Caco-2 (cell line): ENCODE measurements around the gene PRR33. TPM values are rescaled to one million over a fixed set of nuclear protein-coding genes. Genes with fewer than 3 reads are reported as not detected.

ENCODE experiments used
- BruUV-seq: library from RNA; stranded (reverse); fragments of 400-500 nt; replicated peaks from 2 replicates; lab custom pipeline; 2021; lab: Mats Ljungman, UMichigan
- CTCF ChIA-PET: fragments of 300-600 bp; sonication (Branson Sonifier 250); formaldehyde crosslinking; loops from one replicate; lab custom pipeline; 2022; ENCODE audit warnings: antibody characterized with exemption; lab: Charles Lee
- POLR2A ChIA-PET: fragments of 300-600 bp; sonication (Branson Sonifier 250); formaldehyde crosslinking; loops from one replicate; lab custom pipeline; 2022; ENCODE audit warnings: antibody characterized with exemption; lab: Charles Lee
- DNase-seq, 2 experiments: peaks; one replicate each; pipeline versions ENCODE4 v3.0.0 to v3.0.0-alpha.2; 2020 to 2022
- H3K27me3 ChIP-seq: replicated peaks from 2 replicates; pipeline ENCODE4 v1.6.0; 2011; ENCODE audit warnings: low read length; ENCODE audit not compliant: control insufficient read depth, insufficient read depth
- H3K36me3 ChIP-seq: 2 replicates; pipeline ENCODE4 v1.5.1; 2011; ENCODE audit warnings: low read length; ENCODE audit not compliant: control insufficient read depth, insufficient read depth
- H3K4me1 ChIP-seq: fragments of 250-450 bp; sonication (Bioruptor Pico); 2 replicates; pipeline ENCODE4 v1.5.1; 2020; ENCODE audit warnings: mild to moderate bottlenecking
- H3K4me3 ChIP-seq: 2 replicates; pipeline ENCODE4 v1.5.1; 2011; ENCODE audit warnings: low read depth, mild to moderate bottlenecking, control low read depth, low read length
- H3K9me3 ChIP-seq: fragments of 250-450 bp; sonication (Bioruptor Pico); 2 replicates; pipeline ENCODE4 v1.5.1; 2020; ENCODE audit warnings: mild to moderate bottlenecking, moderate library complexity
- H3K27ac Mint-ChIP-seq: one replicate; pipeline ENCODE4 v1.8.0; 2022; ENCODE audit warnings: mixed read lengths; ENCODE audit not compliant: unreplicated experiment
- H3K27me3 Mint-ChIP-seq: one replicate; pipeline ENCODE4 v1.8.0; 2022; ENCODE audit warnings: mixed read lengths; ENCODE audit not compliant: insufficient read depth, unreplicated experiment
- H3K36me3 Mint-ChIP-seq: one replicate; pipeline ENCODE4 v1.8.0; 2022; ENCODE audit warnings: mild to moderate bottlenecking, mixed read lengths; ENCODE audit not compliant: insufficient read depth, unreplicated experiment
- H3K4me1 Mint-ChIP-seq: one replicate; pipeline ENCODE4 v1.8.0; 2022; ENCODE audit warnings: low read depth, mixed read lengths; ENCODE audit not compliant: unreplicated experiment
- H3K4me3 Mint-ChIP-seq: one replicate; pipeline ENCODE4 v1.8.0; 2022; ENCODE audit warnings: mild to moderate bottlenecking, moderate library complexity, mixed read lengths; ENCODE audit not compliant: unreplicated experiment
- H3K9me3 Mint-ChIP-seq: one replicate; pipeline ENCODE4 v1.8.0; 2022; ENCODE audit warnings: mixed read lengths; ENCODE audit not compliant: unreplicated experiment
- intact Hi-C: fragments of 100-400 bp; cut with micrococcal nuclease; formaldehyde crosslinking; loops from one replicate; pipeline ENCODE4 v1.10.0; 2022; ENCODE audit not compliant: unreplicated experiment
- total RNA-seq: library from RNA; stranded (reverse); gene quantifications from 2 replicates; pipeline ENCODE4 v1.2.3, GENCODE V29; 2022
- TF ChIP-seq, protein P1 (sequence below), 2 experiments: fragments of 200-600 bp in 1 of 2; IDR thresholded peaks; 1 replicate in 1 of 2; 2 replicates in 1 of 2; pipeline versions ENCODE4 v1.5.1 to v1.8.0; 2011 to 2022; ENCODE audit warnings: antibody characterized with exemption in 1 of 2, control low read depth in 1 of 2, inconsistent platforms in 1 of 2, low read depth in 1 of 2, low read length in 1 of 2, mild to moderate bottlenecking in 1 of 2, moderate library complexity in 1 of 2; ENCODE audit not compliant: insufficient read depth in 1 of 2, severe bottlenecking in 1 of 2, unreplicated experiment in 1 of 2

PRR33 gene
- total RNA-seq, 1 experiment from 2014 or later, result not detected

DNA sequence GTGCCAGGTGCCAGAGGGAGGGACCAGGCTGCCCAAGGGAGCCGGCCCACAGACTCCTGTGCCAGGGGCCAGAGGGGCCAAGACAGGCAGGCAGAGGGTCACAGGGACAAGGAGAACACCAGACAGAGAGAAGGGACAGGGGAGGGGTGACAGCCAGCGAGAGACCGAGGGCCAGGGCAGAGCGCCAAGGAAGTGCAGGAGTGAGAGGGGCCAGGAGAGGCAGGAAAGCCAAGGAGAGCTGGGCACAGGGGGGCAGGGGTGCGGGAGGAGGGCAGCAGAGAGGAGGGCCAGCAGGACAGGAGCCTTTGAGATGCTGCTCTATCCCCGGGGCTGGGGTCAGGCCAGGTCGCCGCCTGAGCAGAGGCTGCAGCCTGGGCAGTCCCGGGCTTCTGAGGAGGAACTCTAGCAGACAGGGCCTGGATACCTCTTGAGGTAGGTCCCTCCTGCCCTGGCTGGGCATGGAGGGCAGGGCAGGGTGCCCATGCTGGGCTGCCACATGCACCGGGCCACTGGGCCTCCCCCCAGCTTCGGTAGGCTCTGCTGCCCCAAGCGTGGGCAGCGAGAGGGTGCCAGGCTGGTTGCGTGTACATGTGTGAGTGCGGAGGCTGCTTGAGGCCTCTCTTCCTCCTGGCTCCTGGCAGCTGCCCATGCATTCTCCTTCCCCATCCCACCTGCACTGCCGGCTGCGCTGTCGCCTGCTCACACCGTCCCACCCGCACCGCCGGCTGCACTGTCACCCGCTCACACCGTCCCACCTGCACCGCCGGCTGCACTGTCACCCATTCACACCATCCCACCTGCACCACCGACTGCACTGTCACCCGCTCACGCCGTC lies 26.6 kb downstream of the PRR33 start:
- BruUV-seq, result no TSS peak
- intact Hi-C loops, result no loop called here
- no peak for DNase-seq
- no peak overlapping the region for H3K4me3 ChIP-seq
- H3K36me3 Mint-ChIP-seq, result no peaks in the 10 kb centered on the region
- TF ChIP-seq, protein P1, sequence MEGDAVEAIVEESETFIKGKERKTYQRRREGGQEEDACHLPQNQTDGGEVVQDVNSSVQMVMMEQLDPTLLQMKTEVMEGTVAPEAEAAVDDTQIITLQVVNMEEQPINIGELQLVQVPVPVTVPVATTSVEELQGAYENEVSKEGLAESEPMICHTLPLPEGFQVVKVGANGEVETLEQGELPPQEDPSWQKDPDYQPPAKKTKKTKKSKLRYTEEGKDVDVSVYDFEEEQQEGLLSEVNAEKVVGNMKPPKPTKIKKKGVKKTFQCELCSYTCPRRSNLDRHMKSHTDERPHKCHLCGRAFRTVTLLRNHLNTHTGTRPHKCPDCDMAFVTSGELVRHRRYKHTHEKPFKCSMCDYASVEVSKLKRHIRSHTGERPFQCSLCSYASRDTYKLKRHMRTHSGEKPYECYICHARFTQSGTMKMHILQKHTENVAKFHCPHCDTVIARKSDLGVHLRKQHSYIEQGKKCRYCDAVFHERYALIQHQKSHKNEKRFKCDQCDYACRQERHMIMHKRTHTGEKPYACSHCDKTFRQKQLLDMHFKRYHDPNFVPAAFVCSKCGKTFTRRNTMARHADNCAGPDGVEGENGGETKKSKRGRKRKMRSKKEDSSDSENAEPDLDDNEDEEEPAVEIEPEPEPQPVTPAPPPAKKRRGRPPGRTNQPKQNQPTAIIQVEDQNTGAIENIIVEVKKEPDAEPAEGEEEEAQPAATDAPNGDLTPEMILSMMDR (IDR thresholded peaks at IDR 0.05; ENCODE audit: insufficient read depth in 1 of 2, low read depth in 1 of 2, low read length in 1 of 2, severe bottlenecking in 1 of 2, unreplicated experiment in 1 of 2), result no peak
- no peak overlapping the region for H3K4me3 Mint-ChIP-seq
- no peaks in the 10 kb centered on the region for H3K36me3 ChIP-seq
- POLR2A ChIA-PET, result no interaction called here
- H3K27ac Mint-ChIP-seq, result no peak overlapping the region
- CTCF ChIA-PET, result no interaction called here
- no peaks in the 10 kb centered on the region for H3K27me3 Mint-ChIP-seq
- H3K9me3 Mint-ChIP-seq, result no peaks in the 10 kb centered on the region
- no peaks in the 10 kb centered on the region for H3K27me3 ChIP-seq
- H3K9me3 ChIP-seq, result no peaks in the 10 kb centered on the region
- H3K4me1 Mint-ChIP-seq, result no peaks in the 10 kb centered on the region
- H3K4me1 ChIP-seq, result peaks cover 7% of the 10 kb centered on the region

DNA sequence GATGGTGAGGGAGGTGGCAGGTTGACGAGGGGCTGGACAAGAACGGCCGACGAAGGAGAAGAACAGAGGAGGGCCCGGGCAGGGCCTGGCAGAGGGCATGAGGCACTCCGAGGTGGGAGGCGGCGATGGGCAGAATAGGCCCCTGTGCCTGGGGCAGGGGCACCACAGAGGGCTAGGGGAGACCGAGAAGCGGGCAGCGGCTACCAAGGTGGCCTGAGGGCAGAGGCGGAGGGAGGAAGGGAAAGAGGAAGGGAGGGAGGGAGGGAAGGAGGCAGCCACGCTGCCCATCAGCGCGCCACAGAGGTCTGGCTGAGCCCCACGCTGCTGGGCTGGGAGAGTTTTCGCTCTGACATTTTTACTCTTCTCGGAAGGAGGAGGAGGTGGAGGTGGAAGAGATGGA lies 27.5 kb downstream of the PRR33 start:
- H3K9me3 Mint-ChIP-seq, result no peaks in the 10 kb centered on the region
- DNase-seq, result no peak
- BruUV-seq, result no TSS peak
- ChIA-PET POLR2A (no interaction called here), CTCF (no interaction called here)
- no peaks in the 10 kb centered on the region for H3K9me3 ChIP-seq
- no peaks in the 10 kb centered on the region for H3K27me3 ChIP-seq
- TF ChIP-seq, protein P1 (IDR thresholded peaks at IDR 0.05; ENCODE audit: insufficient read depth in 1 of 2, low read depth in 1 of 2, low read length in 1 of 2, severe bottlenecking in 1 of 2, unreplicated experiment in 1 of 2), result no peak
- H3K4me1 ChIP-seq, result peaks cover 7% of the 10 kb centered on the region
- H3K36me3 Mint-ChIP-seq, result no peaks in the 10 kb centered on the region
- H3K4me3 Mint-ChIP-seq, result no peak overlapping the region
- H3K27me3 Mint-ChIP-seq, result no peaks in the 10 kb centered on the region
- no peak overlapping the region for H3K27ac Mint-ChIP-seq
- H3K36me3 ChIP-seq, result no peaks in the 10 kb centered on the region
- no peak overlapping the region for H3K4me3 ChIP-seq
- intact Hi-C loops, result no loop called here
- H3K4me1 Mint-ChIP-seq, result no peaks in the 10 kb centered on the region

DNA sequence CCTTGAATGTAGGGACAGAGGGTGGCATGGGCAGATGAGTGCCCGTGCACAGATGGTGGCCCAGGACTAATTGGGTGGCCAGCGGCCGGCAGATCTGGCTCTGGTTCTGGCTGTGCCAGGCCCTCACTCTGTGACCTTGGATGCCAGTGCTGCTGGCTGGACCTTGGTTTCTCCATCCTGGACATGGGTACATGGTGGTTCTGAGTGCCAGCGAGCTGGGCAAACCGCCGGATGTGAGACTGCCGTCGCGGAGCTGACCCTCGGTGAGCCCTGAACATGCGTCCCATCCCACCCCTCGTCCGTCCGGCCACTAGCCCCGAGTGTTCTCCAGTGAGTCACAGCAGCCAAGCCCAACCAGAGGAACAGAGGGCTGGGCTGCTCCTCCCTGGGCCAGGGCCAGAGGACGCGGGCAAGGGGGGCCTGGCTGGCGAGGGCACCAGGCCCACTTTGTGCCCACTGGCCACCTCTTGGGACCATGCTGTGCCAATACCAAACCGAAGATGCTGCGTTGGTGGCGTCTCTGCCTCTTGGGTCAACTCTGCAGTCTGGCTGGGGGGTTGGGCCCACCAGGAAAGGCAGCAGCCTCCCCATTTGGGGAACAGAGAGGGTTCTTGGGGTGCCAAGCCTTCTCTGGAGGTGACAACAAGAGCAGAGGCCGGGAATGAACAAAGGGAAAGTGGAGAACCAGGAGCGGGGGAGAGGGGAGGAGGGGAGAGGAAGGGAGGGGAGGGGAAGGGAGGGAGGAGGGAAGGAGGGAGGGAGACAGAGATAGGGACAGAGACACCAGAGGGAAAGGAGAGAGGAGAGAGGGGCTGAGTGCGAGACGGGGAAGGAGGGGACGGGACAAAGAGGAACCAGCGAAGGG lies 28.1 kb downstream of the PRR33 start:
- no peaks in the 10 kb centered on the region for H3K27me3 Mint-ChIP-seq
- Histone ChIP-seq H3K4me1 (peaks cover 7% of the 10 kb centered on the region), H3K36me3 (no peaks in the 10 kb centered on the region), H3K9me3 (no peaks in the 10 kb centered on the region), H3K27me3 (no peaks in the 10 kb centered on the region), H3K4me3 (no peak overlapping the region)
- no TSS peak for BruUV-seq
- CTCF ChIA-PET, result interaction anchor here (1.4 kb wide), 1 partner anchor 19 kb away, joined by 3 read pairs; no protein-coding TSS in a partner anchor
- H3K27ac Mint-ChIP-seq, result no peak overlapping the region
- H3K4me1 Mint-ChIP-seq, result no peaks in the 10 kb centered on the region
- H3K9me3 Mint-ChIP-seq, result no peaks in the 10 kb centered on the region
- DNase-seq, result no peak
- TF ChIP-seq, protein P1 (IDR thresholded peaks at IDR 0.05; ENCODE audit: insufficient read depth in 1 of 2, low read depth in 1 of 2, low read length in 1 of 2, severe bottlenecking in 1 of 2, unreplicated experiment in 1 of 2), result no peak
- no peak overlapping the region for H3K4me3 Mint-ChIP-seq
- POLR2A ChIA-PET, result interaction anchor here (0.6 kb wide), 1 partner anchor 512 kb away, joined by 8 read pairs; no protein-coding TSS in a partner anchor
- no peaks in the 10 kb centered on the region for H3K36me3 Mint-ChIP-seq
- intact Hi-C loops, result no loop called here
